Suprapubic skin (tissue), 4 donors: ENCODE data around the gene RBP3.

Experiments used
- EP300 ChIP-seq: sonication (generic); formaldehyde crosslinking; IDR thresholded peaks from one replicate; pipeline ENCODE4 v1.6.1; 2017; ENCODE audit warnings: antibody characterized with exemption
- POLR2AphosphoS5 ChIP-seq, 3 donors: sonication (generic); formaldehyde crosslinking; IDR thresholded peaks; one replicate each; pipeline ENCODE4 v1.6.1; 2017; ENCODE audit warnings: antibody characterized with exemption in 3 of 3
- TF ChIP-seq, protein P1 (sequence below), 2 donors: fragments of 200-600 bp in 1 of 2; fragments of 450-650 bp in 1 of 2; sonication (generic) in 1 of 2; IDR thresholded peaks; one replicate each; pipeline ENCODE4 v1.5.1; 2016 to 2019; ENCODE audit warnings: antibody characterized with exemption in 2 of 2, mild to moderate bottlenecking in 1 of 2, moderate library complexity in 1 of 2

DNA sequence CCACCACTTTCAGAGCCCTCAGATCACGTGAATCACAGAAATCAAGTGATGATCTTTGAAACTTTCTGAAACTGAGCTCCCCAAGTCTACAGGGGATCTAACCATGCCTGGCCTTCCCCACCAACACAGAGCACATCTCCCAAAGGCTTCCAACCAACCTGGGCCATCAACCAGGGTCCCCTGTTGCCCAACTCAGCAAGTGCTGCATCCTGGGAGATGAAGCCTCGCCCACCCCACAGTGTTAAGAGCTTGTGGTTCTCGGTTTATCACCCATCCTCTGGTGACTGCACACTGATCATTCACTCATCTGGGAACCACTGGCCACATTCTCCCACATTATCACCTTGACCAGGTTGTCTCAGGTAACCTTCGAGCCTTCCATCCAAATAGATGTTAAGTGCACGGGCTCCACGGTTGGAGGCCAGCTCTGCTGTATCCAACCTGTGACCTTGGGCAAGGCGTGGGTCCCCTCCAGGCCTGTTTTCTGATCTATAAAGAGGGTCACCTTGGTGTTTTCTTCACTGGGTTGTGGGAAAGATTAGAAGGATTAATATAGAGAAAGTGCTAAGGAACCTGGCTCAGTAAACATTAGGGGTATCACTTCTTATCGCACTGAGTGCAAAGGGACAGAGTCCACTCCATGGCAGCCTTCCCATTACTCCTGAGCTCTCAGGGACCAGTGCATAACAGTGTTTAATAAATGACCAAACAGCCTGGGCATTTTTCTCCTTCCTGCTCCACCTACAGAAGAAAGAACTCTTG, 32.4 kb downstream of the RBP3 start:
- TF ChIP-seq, protein P1, sequence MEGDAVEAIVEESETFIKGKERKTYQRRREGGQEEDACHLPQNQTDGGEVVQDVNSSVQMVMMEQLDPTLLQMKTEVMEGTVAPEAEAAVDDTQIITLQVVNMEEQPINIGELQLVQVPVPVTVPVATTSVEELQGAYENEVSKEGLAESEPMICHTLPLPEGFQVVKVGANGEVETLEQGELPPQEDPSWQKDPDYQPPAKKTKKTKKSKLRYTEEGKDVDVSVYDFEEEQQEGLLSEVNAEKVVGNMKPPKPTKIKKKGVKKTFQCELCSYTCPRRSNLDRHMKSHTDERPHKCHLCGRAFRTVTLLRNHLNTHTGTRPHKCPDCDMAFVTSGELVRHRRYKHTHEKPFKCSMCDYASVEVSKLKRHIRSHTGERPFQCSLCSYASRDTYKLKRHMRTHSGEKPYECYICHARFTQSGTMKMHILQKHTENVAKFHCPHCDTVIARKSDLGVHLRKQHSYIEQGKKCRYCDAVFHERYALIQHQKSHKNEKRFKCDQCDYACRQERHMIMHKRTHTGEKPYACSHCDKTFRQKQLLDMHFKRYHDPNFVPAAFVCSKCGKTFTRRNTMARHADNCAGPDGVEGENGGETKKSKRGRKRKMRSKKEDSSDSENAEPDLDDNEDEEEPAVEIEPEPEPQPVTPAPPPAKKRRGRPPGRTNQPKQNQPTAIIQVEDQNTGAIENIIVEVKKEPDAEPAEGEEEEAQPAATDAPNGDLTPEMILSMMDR (IDR thresholded peaks at IDR 0.05), result no peak
- no peak for TF ChIP-seq EP300
- no peak for TF ChIP-seq POLR2AphosphoS5 (IDR thresholded peaks at IDR 0.05)
